GM12892 (cell line): ENCODE results near the gene FNDC3A.
A peak's percentile ranks its signal among the peaks of the same experiment; 100 is the strongest.

Source experiments
- DNase-seq: peaks from one replicate; pipeline ENCODE4 v3.0.0; 2011; ENCODE audit not compliant: insufficient read length
- FAIRE-seq: peaks from 2 replicates; lab custom pipeline; 2011; peaks lifted over from hg19 to GRCh38; lab: Jason Lieb, UNC
- POLR2A ChIP-seq: IDR thresholded peaks from 2 replicates; pipeline ENCODE4 v1.6.1; 2011; ENCODE audit warnings: low read depth, low read length, control low read depth
- POLR2AphosphoS5 ChIP-seq: IDR thresholded peaks from 2 replicates; pipeline ENCODE4 v1.6.1; 2011; ENCODE audit warnings: low read depth, low read length, control low read depth
- TAF1 ChIP-seq: IDR thresholded peaks from 2 replicates; pipeline ENCODE4 v1.6.1; 2011; ENCODE audit warnings: low read depth, mild to moderate bottlenecking, control low read depth, low read length, borderline replicate concordance

Gene FNDC3A

GRCh38 chr13:49218493-49219051, 242.9 kb downstream of the FNDC3A start:
- no peak for DNase-seq
- TF ChIP-seq POLR2AphosphoS5 (no peak), TAF1 (no peak), POLR2A (no peak)
- FAIRE-seq = no peak

GRCh38 chr13:49219647-49220035, 243.9 kb downstream of the FNDC3A start:
- no peak for TF ChIP-seq POLR2A
- no peak for TF ChIP-seq POLR2AphosphoS5
- TF ChIP-seq TAF1 = no peak
- FAIRE-seq (no peak), DNase-seq (peak; percentile 29)

GRCh38 chr13:49220036-49220855, 244.5 kb downstream of the FNDC3A start, which contains the start of gene MLNR:
Gene MLNR (plus strand): TSS chr13:49220338. CDS start chr13:49220338, 0 bp downstream.
- FAIRE-seq = no peak
- TF ChIP-seq TAF1 (no peak), POLR2AphosphoS5 (no peak), POLR2A (no peak)

GRCh38 chr13:49220856-49221589, 245.3 kb downstream of the FNDC3A start:
- DNase-seq = peak; percentile 20
- no peak for FAIRE-seq
- TF ChIP-seq POLR2AphosphoS5 (no peak), POLR2A (no peak), TAF1 (no peak)

More at GRCh38 chr13:49220036-49220855, 244.5 kb downstream of the FNDC3A start, which contains the start of gene MLNR:
- peak; percentile 49 for DNase-seq

- DNase-seq (no peak), FAIRE-seq (no peak)
- TF ChIP-seq POLR2AphosphoS5 (no peak), TAF1 (no peak), POLR2A (no peak)
Measured at GRCh38 chr13:49221590-49221965, 245.9 kb downstream of the FNDC3A start.

GRCh38 chr13:49225223-49226042, 249.7 kb downstream of the FNDC3A start:
- TF ChIP-seq TAF1 (no peak), POLR2A (no peak), POLR2AphosphoS5 (no peak)
- no peak for DNase-seq
- FAIRE-seq = no peak

- no peak for TF ChIP-seq POLR2A
- TF ChIP-seq TAF1 = no peak
- no peak for TF ChIP-seq POLR2AphosphoS5
- DNase-seq = no peak
- no peak for FAIRE-seq
Measured at GRCh38 chr13:49226613-49227012, 250.9 kb downstream of the FNDC3A start.

- FAIRE-seq = no peak
- no peak for DNase-seq
- TF ChIP-seq POLR2AphosphoS5 (no peak), POLR2A (no peak), TAF1 (no peak)
Measured at GRCh38 chr13:49234741-49235140, 259.0 kb downstream of the FNDC3A start.

GRCh38 chr13:49235856-49236431, 260.2 kb downstream of the FNDC3A start:
- no peak for TF ChIP-seq TAF1
- no peak for TF ChIP-seq POLR2A
- no peak for TF ChIP-seq POLR2AphosphoS5
- DNase-seq = no peak
- no peak for FAIRE-seq

- FAIRE-seq = no peak
- TF ChIP-seq POLR2AphosphoS5 = no peak
- TF ChIP-seq TAF1 = no peak
- no peak for TF ChIP-seq POLR2A
- DNase-seq = no peak
Measured at GRCh38 chr13:49238621-49239020, 262.9 kb downstream of the FNDC3A start.
